ENCODE data around the gene FBXL7.

DNA sequence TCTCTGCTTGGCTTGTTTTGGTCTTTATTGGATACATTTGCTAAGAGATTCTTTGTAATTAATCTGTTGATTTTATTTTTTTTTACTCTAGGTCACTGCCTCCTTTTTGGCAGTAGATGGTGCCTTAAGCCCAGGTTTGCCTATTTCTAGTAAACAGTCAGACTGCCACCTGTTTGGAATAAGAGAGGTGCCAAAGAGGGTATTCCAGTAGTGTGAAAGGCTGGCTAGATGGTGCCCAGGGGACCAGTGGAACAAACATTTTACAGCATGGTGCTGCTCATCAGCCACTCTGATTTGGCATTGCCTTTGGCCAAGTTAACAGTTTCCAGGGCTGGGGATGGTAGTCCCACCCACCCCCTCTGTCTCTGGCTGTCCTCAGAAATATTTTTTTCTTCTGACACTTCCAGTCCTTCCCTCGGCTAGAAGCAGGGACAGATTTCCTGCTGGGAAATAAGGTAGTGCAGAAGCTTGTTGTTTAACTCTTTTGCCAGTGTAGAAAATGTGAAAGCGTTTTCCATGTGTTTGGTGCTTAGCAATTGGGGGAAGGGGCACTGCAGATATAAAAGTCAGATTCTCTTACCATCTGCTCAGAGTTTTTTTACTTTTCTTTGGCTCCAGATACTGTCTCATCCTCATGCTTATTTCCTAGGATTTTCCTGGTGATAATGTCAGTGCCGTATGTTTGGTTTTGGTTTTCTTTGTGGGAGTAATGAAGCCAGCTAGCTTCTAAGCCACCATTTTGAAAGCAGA, 36.6 kb upstream of the FBXL7 start:
- TF ChIP-seq, protein P1, sequence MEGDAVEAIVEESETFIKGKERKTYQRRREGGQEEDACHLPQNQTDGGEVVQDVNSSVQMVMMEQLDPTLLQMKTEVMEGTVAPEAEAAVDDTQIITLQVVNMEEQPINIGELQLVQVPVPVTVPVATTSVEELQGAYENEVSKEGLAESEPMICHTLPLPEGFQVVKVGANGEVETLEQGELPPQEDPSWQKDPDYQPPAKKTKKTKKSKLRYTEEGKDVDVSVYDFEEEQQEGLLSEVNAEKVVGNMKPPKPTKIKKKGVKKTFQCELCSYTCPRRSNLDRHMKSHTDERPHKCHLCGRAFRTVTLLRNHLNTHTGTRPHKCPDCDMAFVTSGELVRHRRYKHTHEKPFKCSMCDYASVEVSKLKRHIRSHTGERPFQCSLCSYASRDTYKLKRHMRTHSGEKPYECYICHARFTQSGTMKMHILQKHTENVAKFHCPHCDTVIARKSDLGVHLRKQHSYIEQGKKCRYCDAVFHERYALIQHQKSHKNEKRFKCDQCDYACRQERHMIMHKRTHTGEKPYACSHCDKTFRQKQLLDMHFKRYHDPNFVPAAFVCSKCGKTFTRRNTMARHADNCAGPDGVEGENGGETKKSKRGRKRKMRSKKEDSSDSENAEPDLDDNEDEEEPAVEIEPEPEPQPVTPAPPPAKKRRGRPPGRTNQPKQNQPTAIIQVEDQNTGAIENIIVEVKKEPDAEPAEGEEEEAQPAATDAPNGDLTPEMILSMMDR (conservative IDR thresholded peaks at IDR 0.05; ENCODE audit: low read length) = no peak
- TF ChIP-seq EZH2phosphoT487 (IDR thresholded peaks at IDR 0.05; ENCODE audit: borderline replicate concordance) = no peak
